Type B pancreatic cell (in vitro differentiated cells): ENCODE results near the gene SCARB1. TPM values are rescaled to one million over a fixed set of nuclear protein-coding genes. Genes with fewer than 3 reads are reported as not detected.

Experiments used
- DNase-seq: peaks from one replicate; pipeline ENCODE4 v3.0.0; 2021; ENCODE audit warnings: mixed read lengths; ENCODE audit not compliant: unreplicated experiment; ENCODE audit errors: extremely low spot score
- H3K27ac Mint-ChIP-seq: 2 replicates; pipeline ENCODE4 v1.8.0; 2021; ENCODE audit warnings: mild to moderate bottlenecking, mixed read lengths
- H3K27me3 Mint-ChIP-seq: 2 replicates; pipeline ENCODE4 v1.8.0; 2021; ENCODE audit warnings: mixed read lengths
- H3K36me3 Mint-ChIP-seq: 2 replicates; pipeline ENCODE4 v1.8.0; 2021; ENCODE audit warnings: mixed read lengths
- H3K4me1 Mint-ChIP-seq: one replicate; pipeline ENCODE4 v1.8.0; 2021; ENCODE audit warnings: mixed read lengths; ENCODE audit not compliant: unreplicated experiment
- H3K4me3 Mint-ChIP-seq: 2 replicates; pipeline ENCODE4 v1.8.0; 2021; ENCODE audit warnings: mild to moderate bottlenecking, mixed read lengths
- H3K9me3 Mint-ChIP-seq: 2 replicates; pipeline ENCODE4 v1.8.0; 2021; ENCODE audit warnings: mixed read lengths
- total RNA-seq: library from RNA; stranded (reverse); gene quantifications from 2 replicates; pipeline ENCODE4 v1.2.1, GENCODE V29; 2021; ENCODE audit warnings: low replicate concordance
- TF ChIP-seq, protein P1 (sequence below): fragments of 200-600 bp; sonication (generic); conservative IDR thresholded peaks from 2 replicates; pipeline ENCODE4 v1.5.0; 2021; ENCODE audit warnings: antibody characterized with exemption, mild to moderate bottlenecking

SCARB1 gene
- total RNA-seq, 1 donor from 2014 or later = 23.4 TPM

DNA sequence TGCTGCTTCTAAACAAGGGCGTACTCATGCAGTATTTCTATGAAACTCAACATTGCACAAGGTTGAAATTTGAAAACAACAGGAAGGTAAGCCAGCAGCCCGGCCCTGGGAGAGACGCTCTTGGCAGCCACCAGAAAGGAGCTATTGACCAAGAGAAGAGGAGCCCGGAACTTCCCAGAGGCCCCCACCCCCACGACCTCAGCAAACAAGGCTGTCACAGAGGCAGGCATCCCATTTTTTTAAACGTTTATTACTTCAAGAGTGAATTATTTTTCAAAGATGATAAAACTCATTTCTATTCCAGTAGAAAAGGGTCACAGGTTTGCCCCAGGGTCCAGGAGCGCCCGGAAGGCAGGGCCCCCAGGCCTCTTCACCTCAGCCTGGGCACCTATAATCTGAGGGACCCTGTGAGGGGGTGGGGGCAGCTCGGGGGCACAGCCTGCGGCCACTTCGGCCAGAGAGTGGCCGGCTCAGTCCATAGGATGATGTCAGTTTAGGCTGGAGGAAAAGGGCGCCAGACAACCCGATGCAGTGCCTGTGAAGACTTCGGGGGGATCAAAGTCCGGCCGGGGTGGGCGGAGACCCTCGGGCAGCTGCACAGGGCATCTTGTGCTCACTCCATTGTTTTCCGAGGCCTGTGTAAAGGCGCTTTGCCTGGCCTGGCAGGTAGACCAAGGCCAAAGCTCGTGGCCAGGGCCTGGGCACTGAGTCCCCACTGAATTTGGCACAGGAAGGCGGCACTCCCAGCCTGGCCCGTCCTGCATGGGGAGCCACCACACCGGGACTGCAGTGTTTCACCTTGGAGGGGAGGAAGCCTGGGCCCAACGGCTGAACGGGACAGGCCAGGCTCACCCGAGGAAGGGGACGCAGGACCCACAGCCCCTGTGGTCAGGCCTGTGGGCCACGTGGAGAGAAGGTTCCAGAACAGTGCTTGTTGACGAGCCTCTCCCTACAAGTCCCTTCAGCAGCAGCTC lies 86.0 kb downstream of the SCARB1 start:
- DNase-seq = no peak
- no peak overlapping the region for H3K4me3 Mint-ChIP-seq
- H3K27me3 Mint-ChIP-seq = peaks cover 3% of the 10 kb centered on the region
- peaks cover 8% of the 10 kb centered on the region for H3K4me1 Mint-ChIP-seq
- no peak overlapping the region for H3K27ac Mint-ChIP-seq
- H3K36me3 Mint-ChIP-seq = peaks cover under 1% of the 10 kb centered on the region
- no peaks in the 10 kb centered on the region for H3K9me3 Mint-ChIP-seq
- TF ChIP-seq, protein P1, sequence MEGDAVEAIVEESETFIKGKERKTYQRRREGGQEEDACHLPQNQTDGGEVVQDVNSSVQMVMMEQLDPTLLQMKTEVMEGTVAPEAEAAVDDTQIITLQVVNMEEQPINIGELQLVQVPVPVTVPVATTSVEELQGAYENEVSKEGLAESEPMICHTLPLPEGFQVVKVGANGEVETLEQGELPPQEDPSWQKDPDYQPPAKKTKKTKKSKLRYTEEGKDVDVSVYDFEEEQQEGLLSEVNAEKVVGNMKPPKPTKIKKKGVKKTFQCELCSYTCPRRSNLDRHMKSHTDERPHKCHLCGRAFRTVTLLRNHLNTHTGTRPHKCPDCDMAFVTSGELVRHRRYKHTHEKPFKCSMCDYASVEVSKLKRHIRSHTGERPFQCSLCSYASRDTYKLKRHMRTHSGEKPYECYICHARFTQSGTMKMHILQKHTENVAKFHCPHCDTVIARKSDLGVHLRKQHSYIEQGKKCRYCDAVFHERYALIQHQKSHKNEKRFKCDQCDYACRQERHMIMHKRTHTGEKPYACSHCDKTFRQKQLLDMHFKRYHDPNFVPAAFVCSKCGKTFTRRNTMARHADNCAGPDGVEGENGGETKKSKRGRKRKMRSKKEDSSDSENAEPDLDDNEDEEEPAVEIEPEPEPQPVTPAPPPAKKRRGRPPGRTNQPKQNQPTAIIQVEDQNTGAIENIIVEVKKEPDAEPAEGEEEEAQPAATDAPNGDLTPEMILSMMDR = no peak

DNA sequence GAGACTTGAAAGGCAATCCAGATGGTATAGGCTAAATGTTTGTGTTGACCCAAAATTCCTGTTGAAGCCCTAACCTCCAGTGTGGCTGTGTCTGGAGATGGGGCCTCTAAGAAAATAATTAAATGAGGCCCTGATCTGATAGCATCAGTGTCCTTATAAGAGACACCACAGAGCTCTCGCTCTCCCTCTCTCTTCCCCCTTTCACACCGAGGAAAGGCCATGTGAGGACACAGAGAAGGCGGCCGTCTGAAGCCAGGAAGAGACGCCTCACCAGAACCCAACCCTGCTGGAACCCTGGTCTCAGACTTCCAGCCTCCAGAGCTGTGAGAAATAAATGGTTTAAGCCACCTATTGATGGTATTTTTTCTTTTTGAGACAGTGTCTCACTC lies 87.5 kb downstream of the SCARB1 start:
- H3K9me3 Mint-ChIP-seq = no peaks in the 10 kb centered on the region
- H3K27me3 Mint-ChIP-seq = peaks cover 6% of the 10 kb centered on the region
- no peak overlapping the region for H3K27ac Mint-ChIP-seq
- no peak for DNase-seq
- no peak overlapping the region for H3K4me3 Mint-ChIP-seq
- H3K4me1 Mint-ChIP-seq = peaks cover 15% of the 10 kb centered on the region
- H3K36me3 Mint-ChIP-seq = no peaks in the 10 kb centered on the region
- TF ChIP-seq, protein P1 = no peak

DNA sequence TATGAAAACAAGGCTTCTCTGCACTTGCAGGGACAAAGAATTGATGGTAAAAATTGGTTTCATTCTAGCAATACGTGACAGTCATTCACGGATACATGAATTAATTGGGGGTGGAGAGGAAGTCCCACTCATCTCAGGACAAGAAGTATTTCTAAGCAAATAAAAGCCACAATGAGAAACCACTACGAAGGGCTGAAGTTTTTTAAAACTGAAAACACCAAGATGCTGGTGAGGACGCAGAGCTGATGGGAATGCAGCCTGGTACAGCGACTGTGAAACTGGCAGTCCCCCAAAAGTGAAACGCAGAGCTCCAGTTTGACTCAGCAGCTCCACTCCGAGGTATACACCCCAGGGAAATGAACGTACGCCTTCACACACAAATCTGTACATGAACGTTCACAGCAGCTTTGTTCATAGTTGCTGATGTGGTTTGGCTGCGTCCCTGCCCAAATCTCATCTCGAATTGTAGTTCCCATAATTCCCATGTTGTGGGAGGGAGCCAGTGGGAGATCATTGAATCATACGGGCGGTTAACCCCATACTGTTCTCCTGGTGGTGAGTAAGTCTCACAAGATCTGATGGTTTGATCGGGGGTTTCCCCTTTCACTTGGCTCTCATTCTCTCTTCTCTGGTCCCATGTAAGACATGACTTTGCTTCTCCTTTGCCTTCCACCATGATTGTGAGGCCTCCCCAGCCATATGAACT lies 89.0 kb downstream of the SCARB1 start:
- Mint-ChIP-seq H3K27me3 (peaks cover 6% of the 10 kb centered on the region), H3K36me3 (no peaks in the 10 kb centered on the region), H3K9me3 (no peaks in the 10 kb centered on the region), H3K4me3 (no peak overlapping the region), H3K27ac (no peak overlapping the region), H3K4me1 (peaks cover 15% of the 10 kb centered on the region)
- DNase-seq = no peak
- TF ChIP-seq, protein P1 = no peak

DNA sequence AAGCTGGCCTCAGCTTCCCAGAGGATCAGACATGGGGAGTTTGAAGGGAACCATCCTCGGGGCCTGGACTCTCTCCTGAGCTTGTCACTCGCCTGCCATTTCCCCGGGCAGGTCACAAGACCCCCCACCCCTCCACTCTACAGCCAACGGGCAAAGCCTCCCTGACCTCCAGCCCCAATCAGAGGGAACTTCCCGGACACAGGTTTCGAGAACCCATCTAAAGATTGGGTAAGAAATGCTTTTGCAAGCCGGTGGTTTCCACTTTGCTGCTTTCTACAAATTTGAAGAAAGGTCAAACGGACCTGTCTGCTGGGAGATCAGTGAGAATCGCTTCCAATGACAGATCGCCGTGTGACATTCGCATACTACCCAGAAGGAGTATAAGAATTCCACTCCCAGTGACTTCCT lies 89.6 kb downstream of the SCARB1 start:
- Mint-ChIP-seq H3K4me1 (peaks cover 15% of the 10 kb centered on the region), H3K27me3 (peaks cover 6% of the 10 kb centered on the region), H3K27ac (no peak overlapping the region), H3K9me3 (no peaks in the 10 kb centered on the region), H3K36me3 (no peaks in the 10 kb centered on the region), H3K4me3 (no peak overlapping the region)
- TF ChIP-seq, protein P1 = no peak
- no peak for DNase-seq

DNA sequence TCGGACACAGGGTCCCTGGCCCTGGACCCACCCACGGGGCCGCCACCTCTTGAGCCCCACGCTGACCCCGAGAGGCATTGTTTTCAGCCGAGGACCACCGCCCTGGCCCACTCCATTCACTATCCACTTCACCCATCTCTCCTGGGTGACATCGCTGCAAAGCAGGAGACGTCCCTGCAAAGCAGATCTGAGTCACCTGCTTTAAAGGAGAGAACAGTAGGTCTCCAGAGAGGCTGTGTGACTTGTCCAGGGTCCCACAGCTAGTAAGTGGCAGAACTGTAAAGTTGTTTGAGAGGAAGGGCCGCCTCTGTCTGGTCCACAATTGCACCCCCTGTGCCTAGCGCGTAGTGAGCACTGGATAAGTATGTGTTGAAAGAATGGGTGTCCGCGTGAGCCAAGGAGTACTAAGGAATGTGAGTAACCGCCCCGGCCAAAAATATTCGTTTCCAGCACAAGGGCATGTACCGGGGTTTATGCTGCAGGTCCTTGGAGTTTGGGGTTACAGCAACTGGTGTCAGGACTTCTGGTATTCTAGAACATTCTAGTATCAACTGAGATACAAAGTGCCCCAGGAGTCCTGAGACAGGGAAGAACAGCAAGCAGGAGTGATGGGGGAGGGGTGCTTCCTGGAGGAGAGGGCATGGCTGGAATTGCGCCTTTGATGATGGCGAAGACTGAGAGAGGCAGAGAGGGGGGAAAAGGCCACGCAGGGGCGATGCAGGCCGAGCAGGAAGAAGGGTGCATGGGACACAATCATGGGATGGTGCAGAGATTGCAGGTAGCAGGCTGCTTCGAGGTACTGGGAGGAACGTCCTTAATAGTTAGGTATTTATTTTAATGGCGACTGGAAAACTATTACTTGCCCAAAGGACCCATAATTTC lies 91.1 kb downstream of the SCARB1 start:
- TF ChIP-seq, protein P1 = no peak
- Mint-ChIP-seq H3K36me3 (no peaks in the 10 kb centered on the region), H3K4me1 (peaks cover 25% of the 10 kb centered on the region), H3K27ac (no peak overlapping the region), H3K9me3 (no peaks in the 10 kb centered on the region), H3K4me3 (no peak overlapping the region), H3K27me3 (peaks cover 6% of the 10 kb centered on the region)
- DNase-seq = no peak
